IMR-90 (cell line): ENCODE results near the gene MYO1H. TPM values are rescaled to one million over a fixed set of nuclear protein-coding genes. Genes with fewer than 3 reads are reported as not detected.

Source experiments
- ATAC-seq: fragments of 200-7000 bp; cut with Tn5 transposase; 2 replicates; pipeline ENCODE4 v1.9.1; 2020; ENCODE audit warnings: low read depth, mild to moderate bottlenecking, moderate library complexity
- BruUV-seq: library from RNA; stranded (reverse); fragments of 400-500 nt; replicated peaks from 2 replicates; lab custom pipeline; 2021; lab: Mats Ljungman, UMichigan
- CTCF ChIA-PET: fragments of 300-600 bp; formaldehyde crosslinking; extraction: SDS; loops from one replicate; lab custom pipeline; 2021; ENCODE audit warnings: antibody characterized with exemption; lab: Yijun Ruan, JAX
- POLR2A ChIA-PET: fragments of 300-600 bp; sonication (Branson Sonifier 250); formaldehyde crosslinking; loops from one replicate; lab custom pipeline; 2022; ENCODE audit warnings: antibody characterized with exemption; ENCODE audit not compliant: unreplicated experiment; lab: Charles Lee
- DNase-seq: peaks from one replicate; pipeline ENCODE4 v3.0.0; 2013
- H2AFZ ChIP-seq: replicated peaks from 2 replicates; pipeline ENCODE3; 2013; ENCODE audit warnings: low read length, mild to moderate bottlenecking; ENCODE audit not compliant: poor library complexity
- H2AK5ac ChIP-seq: 2 replicates; pipeline ENCODE4 v1.6.1; 2013; ENCODE audit warnings: low read depth, low read length, inconsistent platforms
- H2AK9ac ChIP-seq: replicated peaks from 2 replicates; pipeline ENCODE3; 2013; ENCODE audit warnings: mild to moderate bottlenecking, low read depth, low read length, moderate library complexity; ENCODE audit not compliant: poor library complexity
- H2BK120ac ChIP-seq: 2 replicates; pipeline ENCODE4 v1.6.1; 2013; ENCODE audit warnings: low read depth, low read length, inconsistent platforms
- H2BK15ac ChIP-seq: 3 replicates; pipeline ENCODE4 v1.6.1; 2013; ENCODE audit warnings: low read depth, low read length, inconsistent platforms
- H2BK20ac ChIP-seq: 2 replicates; pipeline ENCODE4 v1.6.1; 2013; ENCODE audit warnings: low read depth, mild to moderate bottlenecking, inconsistent platforms, low read length, moderate library complexity
- H2BK5ac ChIP-seq: 2 replicates; pipeline ENCODE4 v1.6.1; 2013; ENCODE audit warnings: mild to moderate bottlenecking, low read depth, low read length, inconsistent platforms; ENCODE audit not compliant: poor library complexity, severe bottlenecking
- H3K14ac ChIP-seq: replicated peaks from 2 replicates; pipeline ENCODE4 v1.6.1; 2013; ENCODE audit warnings: low read depth, low read length, inconsistent platforms
- H3K18ac ChIP-seq: 2 replicates; pipeline ENCODE4 v1.6.1; 2013; ENCODE audit warnings: low read depth, low read length, control low read depth
- H3K23ac ChIP-seq: 2 replicates; pipeline ENCODE4 v1.6.1; 2013; ENCODE audit warnings: low read depth, low read length, inconsistent platforms
- H3K27ac ChIP-seq: 2 replicates; pipeline ENCODE4 v1.5.1; 2013; ENCODE audit warnings: mild to moderate bottlenecking, control low read depth, low read length; ENCODE audit not compliant: insufficient read depth
- H3K27me3 ChIP-seq: 2 replicates; pipeline ENCODE4 v1.6.1; 2013; ENCODE audit warnings: low read length; ENCODE audit not compliant: control insufficient read depth, insufficient read depth
- H3K36me3 ChIP-seq: 2 replicates; pipeline ENCODE4 v1.6.1; 2013; ENCODE audit warnings: low read length, mixed read lengths; ENCODE audit not compliant: control insufficient read depth, insufficient read depth
- H3K4ac ChIP-seq: 2 replicates; pipeline ENCODE4 v1.6.1; 2013; ENCODE audit warnings: low read depth, low read length, inconsistent platforms
- H3K4me1 ChIP-seq: 2 replicates; pipeline ENCODE4 v1.6.1; 2013; ENCODE audit warnings: low read length, mixed read lengths; ENCODE audit not compliant: control insufficient read depth, insufficient read depth
- H3K4me2 ChIP-seq: 2 replicates; pipeline ENCODE4 v1.6.1; 2013; ENCODE audit warnings: low read depth, mild to moderate bottlenecking, control low read depth, low read length, moderate library complexity
- H3K4me3 ChIP-seq: 2 replicates; pipeline ENCODE4 v1.5.1; 2013; ENCODE audit warnings: low read depth, mild to moderate bottlenecking, control low read depth, low read length, moderate library complexity; ENCODE audit not compliant: insufficient read depth
- H3K56ac ChIP-seq: 2 replicates; pipeline ENCODE4 v1.6.1; 2013; ENCODE audit warnings: low read length, inconsistent platforms; ENCODE audit not compliant: insufficient read depth; ENCODE audit errors: extremely low read depth
- H3K79me1 ChIP-seq, 2 experiments: 2 replicates each; pipeline ENCODE4 v1.6.1; 2013; ENCODE audit warnings: low read length in 2 of 2, inconsistent platforms in 1 of 2, low read depth in 1 of 2
- H3K9ac ChIP-seq: 2 replicates; pipeline ENCODE4 v1.6.1; 2013; ENCODE audit warnings: low read depth, low read length, control low read depth
- H3K9me1 ChIP-seq: 2 replicates; pipeline ENCODE4 v1.6.1; 2013; ENCODE audit warnings: low read length, inconsistent platforms; ENCODE audit not compliant: insufficient read depth
- H3K9me3 ChIP-seq: 2 replicates; pipeline ENCODE4 v1.6.1; 2013; ENCODE audit warnings: low read length; ENCODE audit not compliant: control insufficient read depth, insufficient read depth
- H4K20me1 ChIP-seq: 2 replicates; pipeline ENCODE4 v1.6.1; 2013; ENCODE audit warnings: low read length, inconsistent platforms; ENCODE audit not compliant: insufficient read depth
- H4K5ac ChIP-seq: 2 replicates; pipeline ENCODE4 v1.6.1; 2013; ENCODE audit warnings: mild to moderate bottlenecking, low read depth, low read length, control low read depth
- H4K8ac ChIP-seq, 2 experiments: 2 replicates each; pipeline ENCODE4 v1.6.1; 2013; ENCODE audit warnings: low read depth in 2 of 2, low read length in 2 of 2, control low read depth in 1 of 2, inconsistent platforms in 1 of 2
- H4K91ac ChIP-seq: 2 replicates; pipeline ENCODE4 v1.6.1; 2013; ENCODE audit warnings: low read depth, low read length, inconsistent platforms; ENCODE audit not compliant: insufficient read depth
- CHD1 ChIP-seq: IDR thresholded peaks from 2 replicates; pipeline ENCODE4 v1.6.1; 2012; ENCODE audit warnings: low read depth, low read length, improper control_type of control experiment
- FOS ChIP-seq: fragments of 150-350 bp; IDR thresholded peaks from 2 replicates; pipeline ENCODE4 v1.6.1; 2016; ENCODE audit warnings: low read depth, low read length
- MXI1 ChIP-seq: IDR thresholded peaks from 2 replicates; pipeline ENCODE4 v1.6.1; 2012; ENCODE audit warnings: low read depth, mild to moderate bottlenecking, low read length, moderate library complexity, borderline replicate concordance
- RFX5 ChIP-seq: IDR thresholded peaks from 2 replicates; pipeline ENCODE4 v1.8.0; 2012; ENCODE audit warnings: low read depth, mild to moderate bottlenecking, low read length, moderate library complexity
- whole genome bisulfite sequencing, 2 experiments: methylation state at CpG; one replicate each; pipeline versions ENCODE4 v1.1.5 to v1.1.7; 2013; ENCODE audit warnings: missing lambda C conversion rate in 2 of 2; ENCODE audit not compliant: insufficient read length in 1 of 2; ENCODE audit errors: extremely low coverage in 2 of 2; 5-methylcytosine and 5-hydroxymethylcytosine counted together
- dilution Hi-C: fragments of 300-500 bp; cut with HindIII; formaldehyde crosslinking; loops from one replicate; pipeline ENCODE4 v1.14.3; 2018; ENCODE audit warnings: low sequenced_read_pairs; ENCODE audit not compliant: unreplicated experiment
- in situ Hi-C: fragments of 300-500 bp; cut with MboI; formaldehyde crosslinking; loops from 3 replicates; pipeline ENCODE4 v1.14.3; 2019; ENCODE audit warnings: low sequenced_read_pairs, inconsistent platforms, mixed read lengths
- intact Hi-C: fragments of 100-400 bp; cut with micrococcal nuclease; formaldehyde crosslinking; loops from 2 replicates; pipeline ENCODE4 v1.10.0; 2022
- polyA plus RNA-seq, 3 experiments: library from polyadenylated mRNA; depleted of rRNA; stranded (reverse); fragments of >200 nt; gene quantifications; 2 replicates each; pipeline ENCODE4 v1.2.3, GENCODE V29; 2012; ENCODE audit warnings: low replicate concordance in 1 of 3
- total RNA-seq: library from RNA; depleted of rRNA; stranded (reverse); fragments of >200 nt; gene quantifications from 2 replicates; pipeline ENCODE4 v1.2.3, GENCODE V29; 2012

MYO1H gene
- total and polyA plus RNA-seq, 2 of the 4 experiments (the other 2 are of a cell fraction) = not detected

GRCh38 chr12:109358154-109358869 lies 10.6 kb downstream of the MYO1H start:
- Histone ChIP-seq H2BK20ac (no peak overlapping the region), H4K5ac (no peak overlapping the region), H2AFZ (no peak overlapping the region), H3K14ac (no peak overlapping the region), H2AK9ac (no peak overlapping the region), H3K79me1 (no peaks in the 10 kb centered on the region), H3K4me1 (no peaks in the 10 kb centered on the region), H2BK5ac (no peak overlapping the region), H3K36me3 (no peaks in the 10 kb centered on the region), H3K4me2 (no peak overlapping the region), H4K20me1 (no peaks in the 10 kb centered on the region), H2AK5ac (no peak overlapping the region), H3K56ac (no peak overlapping the region), H4K8ac (no peak overlapping the region), H3K4me3 (no peak overlapping the region), H3K4ac (no peak overlapping the region), H3K9me1 (no peaks in the 10 kb centered on the region), H3K9ac (no peak overlapping the region), H4K91ac (no peak overlapping the region), H2BK15ac (no peak overlapping the region), H2BK120ac (no peak overlapping the region), H3K27ac (no peak overlapping the region), H3K9me3 (no peaks in the 10 kb centered on the region), H3K18ac (no peak overlapping the region), H3K23ac (no peak overlapping the region), H3K27me3 (peaks cover 6% of the 10 kb centered on the region)
- WGBS, 2 experiments = no CpG with 5 or more reads among the region's 10 CpGs
- intact Hi-C loops (no loop called here), dilution Hi-C loops (no loop called here), in situ Hi-C loops (no loop called here)
- BruUV-seq = no TSS peak
- no peak for TF ChIP-seq MXI1
- no peak for TF ChIP-seq FOS
- no peak for TF ChIP-seq RFX5
- TF ChIP-seq CHD1 = no peak
- POLR2A ChIA-PET = no interaction called here
- CTCF ChIA-PET = no interaction called here
- ATAC-seq (no peak), DNase-seq (peak; percentile 4)
